ENCODE results near the gene CDC25B. TPM values are rescaled to one million over a fixed set of nuclear protein-coding genes. Genes with fewer than 3 reads are reported as not detected.
A peak's percentile ranks its signal among the peaks of the same experiment; 100 is the strongest.

The CDC25B gene
- total and polyA plus RNA-seq, 2 of the 13 experiments (the other 11 are each of a cell fraction or from before 2014, with no cell fraction given): 14.5 to 19.4 TPM

DNA sequence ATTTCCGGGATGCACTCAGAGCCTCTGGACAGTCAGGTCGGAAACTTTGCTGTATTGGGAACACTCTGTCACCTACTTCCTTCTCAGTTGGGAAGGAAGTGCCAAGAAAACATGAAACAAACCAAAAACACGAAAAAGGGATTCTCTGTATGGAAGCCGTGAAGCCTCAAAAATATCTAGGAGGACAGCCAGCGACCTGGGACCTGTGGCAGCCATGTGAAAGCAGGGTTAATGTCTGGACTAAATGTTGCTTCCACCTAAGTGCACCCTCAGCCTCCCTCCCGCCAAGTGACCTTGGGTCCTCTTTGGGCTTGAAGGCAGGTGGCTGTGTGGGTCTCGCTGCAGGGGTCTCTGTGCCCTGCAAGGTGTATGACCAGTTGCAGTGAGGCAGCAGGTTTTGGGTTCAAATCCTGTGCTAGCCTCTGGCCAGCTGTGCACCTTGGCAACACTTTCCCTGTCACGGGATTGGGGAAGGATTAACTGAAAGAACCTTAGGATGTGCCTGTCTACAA, 51.4 kb downstream of the CDC25B start (continued):
- TF ChIP-seq ZNF512B (CRISPR knock-in tag; IDR thresholded peaks at IDR 0.05; ENCODE audit: borderline replicate concordance): 0 out of 2 replicates have a peak, but pooled peaks have one; percentile 30
- 0 out of 2 replicates have a peak, but pooled peaks have one; percentile 45 for TF ChIP-seq ETS1 (CRISPR knock-in tag; IDR thresholded peaks at IDR 0.05)
- TF ChIP-seq, protein P1, sequence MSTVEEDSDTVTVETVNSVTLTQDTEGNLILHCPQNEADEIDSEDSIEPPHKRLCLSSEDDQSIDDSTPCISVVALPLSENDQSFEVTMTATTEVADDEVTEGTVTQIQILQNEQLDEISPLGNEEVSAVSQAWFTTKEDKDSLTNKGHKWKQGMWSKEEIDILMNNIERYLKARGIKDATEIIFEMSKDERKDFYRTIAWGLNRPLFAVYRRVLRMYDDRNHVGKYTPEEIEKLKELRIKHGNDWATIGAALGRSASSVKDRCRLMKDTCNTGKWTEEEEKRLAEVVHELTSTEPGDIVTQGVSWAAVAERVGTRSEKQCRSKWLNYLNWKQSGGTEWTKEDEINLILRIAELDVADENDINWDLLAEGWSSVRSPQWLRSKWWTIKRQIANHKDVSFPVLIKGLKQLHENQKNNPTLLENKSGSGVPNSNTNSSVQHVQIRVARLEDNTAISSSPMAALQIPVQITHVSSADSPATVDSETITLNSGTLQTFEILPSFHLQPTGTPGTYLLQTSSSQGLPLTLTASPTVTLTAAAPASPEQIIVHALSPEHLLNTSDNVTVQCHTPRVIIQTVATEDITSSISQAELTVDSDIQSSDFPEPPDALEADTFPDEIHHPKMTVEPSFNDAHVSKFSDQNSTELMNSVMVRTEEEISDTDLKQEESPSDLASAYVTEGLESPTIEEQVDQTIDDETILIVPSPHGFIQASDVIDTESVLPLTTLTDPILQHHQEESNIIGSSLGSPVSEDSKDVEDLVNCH (CRISPR knock-in tag; IDR thresholded peaks at IDR 0.05): 0 out of 2 replicates have a peak, but pooled peaks have one; percentile 13
- TF ChIP-seq ZNF558 (CRISPR knock-in tag; IDR thresholded peaks at IDR 0.05; ENCODE audit: borderline replicate concordance): peak; percentile 15; the same call in 1 of the 2 replicates
- TF ChIP-seq ZBTB33 (CRISPR knock-in tag; IDR thresholded peaks at IDR 0.05): peak; percentile 28; the same call in 1 of the 2 replicates
- TF ChIP-seq RELA (CRISPR knock-in tag; IDR thresholded peaks at IDR 0.05): 0 out of 2 replicates have a peak, but pooled peaks have one; percentile 5
- TF ChIP-seq, protein P2, sequence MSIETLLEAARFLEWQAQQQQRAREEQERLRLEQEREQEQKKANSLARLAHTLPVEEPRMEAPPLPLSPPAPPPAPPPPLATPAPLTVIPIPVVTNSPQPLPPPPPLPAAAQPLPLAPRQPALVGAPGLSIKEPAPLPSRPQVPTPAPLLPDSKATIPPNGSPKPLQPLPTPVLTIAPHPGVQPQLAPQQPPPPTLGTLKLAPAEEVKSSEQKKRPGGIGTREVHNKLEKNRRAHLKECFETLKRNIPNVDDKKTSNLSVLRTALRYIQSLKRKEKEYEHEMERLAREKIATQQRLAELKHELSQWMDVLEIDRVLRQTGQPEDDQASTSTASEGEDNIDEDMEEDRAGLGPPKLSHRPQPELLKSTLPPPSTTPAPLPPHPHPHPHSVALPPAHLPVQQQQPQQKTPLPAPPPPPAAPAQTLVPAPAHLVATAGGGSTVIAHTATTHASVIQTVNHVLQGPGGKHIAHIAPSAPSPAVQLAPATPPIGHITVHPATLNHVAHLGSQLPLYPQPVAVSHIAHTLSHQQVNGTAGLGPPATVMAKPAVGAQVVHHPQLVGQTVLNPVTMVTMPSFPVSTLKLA (IDR thresholded peaks at IDR 0.05): no peak
- TF ChIP-seq NFE2L1 (CRISPR knock-in tag; IDR thresholded peaks at IDR 0.05; ENCODE audit: borderline replicate concordance): no peak
- peak; percentile 1 for TF ChIP-seq ZEB1 (IDR thresholded peaks at IDR 0.05; ENCODE audit: insufficient replicate concordance, low read depth)
- TF ChIP-seq MED13 (CRISPR knock-in tag; IDR thresholded peaks at IDR 0.05): no peak
- no peak for TF ChIP-seq SRSF4 (IDR thresholded peaks at IDR 0.05; ENCODE audit: low read depth, low read length, poor library complexity, severe bottlenecking)
- TF ChIP-seq, protein P3, sequence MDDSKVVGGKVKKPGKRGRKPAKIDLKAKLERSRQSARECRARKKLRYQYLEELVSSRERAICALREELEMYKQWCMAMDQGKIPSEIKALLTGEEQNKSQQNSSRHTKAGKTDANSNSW (CRISPR knock-in tag; IDR thresholded peaks at IDR 0.05; ENCODE audit: borderline replicate concordance): 0 out of 2 replicates have a peak, but pooled peaks have one; percentile 84
- no peak for TF ChIP-seq SKIL (CRISPR knock-in tag; IDR thresholded peaks at IDR 0.05; ENCODE audit: borderline replicate concordance)

All from HepG2 (cell line).